GM12878 (cell line): ENCODE data around the gene PTGFRN. TPM values are rescaled to one million over a fixed set of nuclear protein-coding genes. Genes with fewer than 3 reads are reported as not detected.

ENCODE experiments used
- DPF2 ChIP-seq: fragments of 450-650 bp; IDR thresholded peaks from 2 replicates; pipeline ENCODE4 v1.6.1; 2017; ENCODE audit warnings: mild to moderate bottlenecking
- LARP7 ChIP-seq: fragments of 450-650 bp; IDR thresholded peaks from 2 replicates; pipeline ENCODE4 v1.6.1; 2017; ENCODE audit warnings: mild to moderate bottlenecking
- MYB ChIP-seq: fragments of 150-350 bp; IDR thresholded peaks from 2 replicates; pipeline ENCODE4 v1.6.1; 2014; ENCODE audit warnings: mild to moderate bottlenecking, low read depth, low read length, borderline replicate concordance
- MYC ChIP-seq: IDR thresholded peaks from 2 replicates; pipeline ENCODE4 v1.6.1; 2011; ENCODE audit warnings: mild to moderate bottlenecking, low read length, moderate library complexity, inconsistent platforms; ENCODE audit not compliant: insufficient read depth, insufficient replicate concordance, insufficient read length, severe bottlenecking
- NR2C2 ChIP-seq: IDR thresholded peaks from 2 replicates; pipeline ENCODE4 v1.6.1; 2011; ENCODE audit warnings: borderline replicate concordance, low read depth; ENCODE audit not compliant: control insufficient read depth, insufficient read length
- RFX5 ChIP-seq: IDR thresholded peaks from 2 replicates; pipeline ENCODE4 v1.6.1; 2011; ENCODE audit warnings: low read depth, low read length, improper control_type of control experiment
- SKIL ChIP-seq: fragments of 450-650 bp; IDR thresholded peaks from 2 replicates; pipeline ENCODE4 v1.6.1; 2017; ENCODE audit warnings: mild to moderate bottlenecking, low read depth, inconsistent platforms; ENCODE audit not compliant: poor library complexity, severe bottlenecking
- SRF ChIP-seq, 2 experiments: IDR thresholded peaks; 2 replicates each; pipeline ENCODE4 v1.6.1; 2011; ENCODE audit warnings: low read depth in 2 of 2, low read length in 2 of 2, mild to moderate bottlenecking in 1 of 2, moderate library complexity in 1 of 2
- ZNF24 ChIP-seq: fragments of 450-650 bp; IDR thresholded peaks from 2 replicates; pipeline ENCODE4 v1.6.1; 2017; ENCODE audit warnings: antibody characterized with exemption, mild to moderate bottlenecking
- ZNF274 ChIP-seq: IDR thresholded peaks from one replicate; pipeline ENCODE4 v1.8.0; 2011; ENCODE audit not compliant: insufficient read length, insufficient read depth
- ZNF384 ChIP-seq: IDR thresholded peaks from 2 replicates; pipeline ENCODE4 v1.6.1; 2012; ENCODE audit warnings: low read depth, mild to moderate bottlenecking, low read length, improper control_type of control experiment, borderline replicate concordance
- ZNF622 ChIP-seq: fragments of 450-650 bp; IDR thresholded peaks from 2 replicates; pipeline ENCODE4 v1.6.1; 2017; ENCODE audit warnings: mild to moderate bottlenecking, inconsistent platforms
- polyA plus RNA-seq, 11 experiments: library from polyadenylated mRNA; depleted of rRNA in 4 of 11; unstranded in 6 of 11; stranded (reverse) in 5 of 11; fragments of >200 nt; fragmentation: Nextera tagmentation in 4 of 11; fragmentation: Illumina TruSeq in 1 of 11; extraction: Ambion mirVana in 4 of 11; extraction: Trizol in 1 of 11; gene quantifications; 1 replicate in 1 of 11; 2 replicates in 10 of 11; pipeline versions ENCODE4 v1.2.1 to v1.2.3, GENCODE V29; 2011 to 2016; ENCODE audit warnings: inconsistent platforms in 2 of 11, missing spikeins in 2 of 11, low read depth in 1 of 11
- total RNA-seq, 4 experiments: library from RNA; depleted of rRNA in 3 of 4; stranded (reverse); fragments of >200 nt in 3 of 4; fragmentation: Illumina TruSeq in 1 of 4; extraction: Trizol in 1 of 4; gene quantifications; 2 replicates each; pipeline versions ENCODE4 v1.2.1 to v1.2.3, GENCODE V29; 2013 to 2021
- TF ChIP-seq, protein P1 (sequence below): fragments of 450-650 bp; IDR thresholded peaks from 2 replicates; pipeline ENCODE4 v1.6.1; 2018; ENCODE audit warnings: borderline replicate concordance, mild to moderate bottlenecking; ENCODE audit not compliant: partially characterized antibody
- TF ChIP-seq, protein P2 (sequence below): IDR thresholded peaks from 2 replicates; pipeline ENCODE4 v1.6.1; 2011; ENCODE audit warnings: low read depth, mild to moderate bottlenecking, low read length, moderate library complexity, borderline replicate concordance; ENCODE audit errors: extremely low read depth

The PTGFRN gene
- total and polyA plus RNA-seq, 10 of the 15 experiments (the other 5 are each of a cell fraction or from before 2014, with no cell fraction given): 2.7 to 8.3 (median 5.1) TPM

DNA sequence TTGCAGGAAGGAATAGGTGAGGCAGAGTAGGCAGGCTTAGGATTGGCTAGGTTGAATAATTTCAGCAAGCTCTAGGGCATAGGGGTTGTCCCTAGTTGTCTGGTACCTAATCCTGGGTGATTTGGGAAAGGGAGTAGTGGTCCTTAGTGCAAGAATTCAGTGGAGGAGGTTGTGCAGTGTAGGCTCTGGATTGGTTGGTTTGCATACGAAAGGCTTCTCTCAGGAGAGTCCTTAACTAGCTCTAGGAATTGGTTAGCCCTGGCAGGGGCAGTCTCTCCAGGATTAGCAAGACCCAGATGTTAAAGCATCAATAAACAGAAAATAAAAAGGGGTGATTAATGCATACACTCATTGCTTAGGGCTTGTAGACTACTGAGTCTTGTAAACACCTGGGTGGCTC lies 82.2 kb downstream of the PTGFRN start (continued):
- TF ChIP-seq SKIL (no peak), LARP7 (no peak), MYC (no peak), ZNF622 (no peak), ZNF384 (no peak), ZNF274 (no peak), MYB (no peak), RFX5 (no peak), DPF2 (no peak), ZNF24 (no peak), SRF (IDR thresholded peaks at IDR 0.05; ENCODE audit: low read depth in 2 of 2, low read length in 2 of 2) (no peak), NR2C2 (no peak)
- TF ChIP-seq, protein P1, sequence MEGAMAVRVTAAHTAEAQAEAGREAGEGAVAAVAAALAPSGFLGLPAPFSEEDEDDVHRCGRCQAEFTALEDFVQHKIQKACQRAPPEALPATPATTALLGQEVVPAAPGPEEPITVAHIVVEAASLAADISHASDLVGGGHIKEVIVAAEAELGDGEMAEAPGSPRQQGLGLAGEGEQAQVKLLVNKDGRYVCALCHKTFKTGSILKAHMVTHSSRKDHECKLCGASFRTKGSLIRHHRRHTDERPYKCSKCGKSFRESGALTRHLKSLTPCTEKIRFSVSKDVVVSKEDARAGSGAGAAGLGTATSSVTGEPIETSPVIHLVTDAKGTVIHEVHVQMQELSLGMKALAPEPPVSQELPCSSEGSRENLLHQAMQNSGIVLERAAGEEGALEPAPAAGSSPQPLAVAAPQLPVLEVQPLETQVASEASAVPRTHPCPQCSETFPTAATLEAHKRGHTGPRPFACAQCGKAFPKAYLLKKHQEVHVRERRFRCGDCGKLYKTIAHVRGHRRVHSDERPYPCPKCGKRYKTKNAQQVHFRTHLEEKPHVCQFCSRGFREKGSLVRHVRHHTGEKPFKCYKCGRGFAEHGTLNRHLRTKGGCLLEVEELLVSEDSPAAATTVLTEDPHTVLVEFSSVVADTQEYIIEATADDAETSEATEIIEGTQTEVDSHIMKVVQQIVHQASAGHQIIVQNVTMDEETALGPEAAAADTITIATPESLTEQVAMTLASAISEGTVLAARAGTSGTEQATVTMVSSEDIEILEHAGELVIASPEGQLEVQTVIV: no peak
- TF ChIP-seq, protein P2, sequence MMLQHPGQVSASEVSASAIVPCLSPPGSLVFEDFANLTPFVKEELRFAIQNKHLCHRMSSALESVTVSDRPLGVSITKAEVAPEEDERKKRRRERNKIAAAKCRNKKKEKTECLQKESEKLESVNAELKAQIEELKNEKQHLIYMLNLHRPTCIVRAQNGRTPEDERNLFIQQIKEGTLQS: no peak
- TF ChIP-seq, all 136 proteins: peak for 0
